Activated T-helper 2 cell treated with anti-CD3 and anti-CD28 coated beads, Interferon-gamma antibody, Interleukin-2, Interleukin-4, amounts not matched to agents 10 μg/mL and 5 μg/mL and 100 μg/mL, durations not matched to agents 14 hours and 24 hours and 36 hours (primary cell): ENCODE measurements around the gene ADGRB2. TPM values are rescaled to one million over a fixed set of nuclear protein-coding genes. Genes with fewer than 3 reads are reported as not detected.

Experiments
- DNase-seq: peaks from one replicate; pipeline ENCODE4 v3.0.0; 2021; ENCODE audit warnings: low spot score
- H3K27ac Mint-ChIP-seq: one replicate; pipeline ENCODE4 v1.8.0; 2021; ENCODE audit warnings: mixed read lengths
- H3K27me3 Mint-ChIP-seq: one replicate; pipeline ENCODE4 v1.8.0; 2021; ENCODE audit warnings: low read depth, mixed read lengths
- H3K36me3 Mint-ChIP-seq: one replicate; pipeline ENCODE4 v1.8.0; 2021; ENCODE audit warnings: low read depth, mixed read lengths
- H3K4me1 Mint-ChIP-seq: one replicate; pipeline ENCODE4 v1.8.0; 2021; ENCODE audit warnings: low read depth, mixed read lengths
- H3K4me3 Mint-ChIP-seq: one replicate; pipeline ENCODE4 v1.8.0; 2021; ENCODE audit warnings: low read depth, mild to moderate bottlenecking, moderate library complexity, mixed read lengths
- H3K9me3 Mint-ChIP-seq: one replicate; pipeline ENCODE4 v1.8.0; 2021; ENCODE audit warnings: mixed read lengths
- intact Hi-C: fragments of 100-400 bp; cut with micrococcal nuclease; formaldehyde crosslinking; loops from one replicate; pipeline ENCODE4 v1.15.1; 2023
- total RNA-seq: library from RNA; stranded (reverse); gene quantifications from 2 replicates; pipeline ENCODE4 v1.2.3, GENCODE V29; 2022

ADGRB2 gene
- total RNA-seq, 1 donor from 2014 or later: 5.4 TPM

DNA sequence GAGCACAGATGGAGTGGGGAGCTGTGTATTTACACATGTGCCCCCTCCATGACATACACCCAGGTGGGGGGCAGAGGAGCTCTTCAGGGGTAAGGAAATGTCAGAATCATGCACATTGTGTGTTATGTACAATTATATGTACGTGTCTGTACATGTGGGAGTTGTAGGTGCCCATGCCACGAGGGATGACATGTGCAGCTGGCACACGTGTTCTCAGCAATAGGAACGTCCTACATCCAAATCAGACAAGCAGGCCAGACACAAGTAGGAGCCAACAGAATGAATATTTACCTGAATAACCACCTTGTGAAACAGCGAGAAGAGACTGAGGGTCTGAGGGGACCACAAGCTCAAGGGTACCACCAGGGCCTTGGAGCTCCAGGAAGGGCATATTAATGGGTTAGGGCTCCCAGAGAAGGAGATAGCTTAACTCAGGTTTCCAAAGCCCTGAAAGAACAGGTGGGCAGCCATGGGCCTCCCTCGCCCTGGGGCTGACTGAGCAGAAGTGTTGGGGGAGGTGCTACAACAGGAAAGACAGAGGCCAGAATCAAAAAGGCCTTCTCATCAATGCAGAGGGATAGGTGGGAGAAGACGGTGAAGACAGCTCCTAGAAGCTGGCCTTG, 63.6 kb downstream of the ADGRB2 start:
- Mint-ChIP-seq H3K36me3 (no peaks in the 10 kb centered on the region), H3K27me3 (peaks cover 13% of the 10 kb centered on the region), H3K9me3 (no peaks in the 10 kb centered on the region), H3K4me1 (peaks cover 19% of the 10 kb centered on the region), H3K4me3 (no peak overlapping the region), H3K27ac (no peak overlapping the region)
- intact Hi-C loops: no loop called here
- no peak for DNase-seq

DNA sequence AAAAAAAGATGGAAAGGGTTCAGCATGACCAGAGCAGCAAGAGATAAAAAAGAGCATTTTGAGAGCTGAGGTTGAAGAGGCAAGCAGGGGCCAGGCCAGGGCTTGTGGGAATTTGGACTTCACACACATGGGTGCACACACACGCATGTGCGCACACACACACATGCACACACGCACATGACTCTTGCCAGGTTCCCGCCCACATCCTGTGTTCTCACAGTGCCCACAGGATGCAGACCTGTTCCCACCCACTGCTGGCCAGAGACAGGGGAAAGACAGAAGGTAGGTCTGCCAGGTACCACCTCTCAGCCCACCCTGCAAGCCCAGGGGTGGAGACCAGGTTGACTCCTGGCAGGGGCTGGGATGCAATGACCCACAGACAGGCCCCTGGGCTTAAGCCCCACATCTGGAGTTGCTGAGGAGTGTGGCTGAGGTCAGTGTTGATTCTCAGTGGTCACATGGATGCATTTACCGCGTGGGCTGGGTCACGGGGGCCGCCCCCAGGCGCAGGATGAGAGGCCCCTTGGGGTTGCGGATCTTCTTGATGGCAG, 64.7 kb downstream of the ADGRB2 start:
- H3K36me3 Mint-ChIP-seq: no peaks in the 10 kb centered on the region
- no peak overlapping the region for H3K4me3 Mint-ChIP-seq
- DNase-seq: no peak
- H3K9me3 Mint-ChIP-seq: no peaks in the 10 kb centered on the region
- intact Hi-C loops: no loop called here
- peaks cover 8% of the 10 kb centered on the region for H3K27me3 Mint-ChIP-seq
- H3K27ac Mint-ChIP-seq: peak overlapping the region; percentile 25
- H3K4me1 Mint-ChIP-seq: peaks cover 8% of the 10 kb centered on the region

- Mint-ChIP-seq H3K4me3 (no peak overlapping the region), H3K27me3 (no peaks in the 10 kb centered on the region), H3K4me1 (peaks cover 7% of the 10 kb centered on the region), H3K36me3 (no peaks in the 10 kb centered on the region), H3K27ac (no peak overlapping the region), H3K9me3 (no peaks in the 10 kb centered on the region)
- no peak for DNase-seq
- intact Hi-C loops: no loop called here
Observed at GRCh38 chr1:31697369-31697984, 66.7 kb downstream of the ADGRB2 start.

GRCh38 chr1:31696242-31696641, 67.9 kb downstream of the ADGRB2 start:
- Mint-ChIP-seq H3K36me3 (no peaks in the 10 kb centered on the region), H3K27ac (no peak overlapping the region), H3K9me3 (no peaks in the 10 kb centered on the region), H3K27me3 (no peaks in the 10 kb centered on the region), H3K4me1 (peaks cover 7% of the 10 kb centered on the region), H3K4me3 (no peak overlapping the region)
- intact Hi-C loops: no loop called here
- no peak for DNase-seq

DNA sequence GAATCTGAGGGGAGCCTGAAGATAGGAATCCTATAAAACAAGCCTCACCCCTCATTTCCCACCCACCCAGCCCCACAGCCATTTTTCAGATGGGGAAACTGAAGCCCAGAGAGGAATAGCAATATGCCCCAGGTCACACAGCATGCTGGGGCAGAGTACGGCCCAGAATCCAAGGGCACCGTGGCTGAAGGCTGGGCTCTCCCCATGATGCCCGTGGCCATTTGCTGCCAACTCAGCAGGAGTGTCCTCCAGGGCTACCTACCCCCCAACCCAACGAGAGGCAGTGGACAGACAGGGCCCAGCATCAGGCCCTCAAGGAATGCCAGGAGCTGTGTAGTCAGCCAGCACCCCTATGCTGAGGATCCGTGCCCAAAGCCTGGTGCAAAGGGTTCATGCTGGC, 68.8 kb downstream of the ADGRB2 start:
- intact Hi-C loops: no loop called here
- no peak overlapping the region for H3K27ac Mint-ChIP-seq
- no peaks in the 10 kb centered on the region for H3K27me3 Mint-ChIP-seq
- H3K9me3 Mint-ChIP-seq: no peaks in the 10 kb centered on the region
- no peak for DNase-seq
- H3K4me1 Mint-ChIP-seq: peaks cover 7% of the 10 kb centered on the region
- no peaks in the 10 kb centered on the region for H3K36me3 Mint-ChIP-seq
- no peak overlapping the region for H3K4me3 Mint-ChIP-seq

DNA sequence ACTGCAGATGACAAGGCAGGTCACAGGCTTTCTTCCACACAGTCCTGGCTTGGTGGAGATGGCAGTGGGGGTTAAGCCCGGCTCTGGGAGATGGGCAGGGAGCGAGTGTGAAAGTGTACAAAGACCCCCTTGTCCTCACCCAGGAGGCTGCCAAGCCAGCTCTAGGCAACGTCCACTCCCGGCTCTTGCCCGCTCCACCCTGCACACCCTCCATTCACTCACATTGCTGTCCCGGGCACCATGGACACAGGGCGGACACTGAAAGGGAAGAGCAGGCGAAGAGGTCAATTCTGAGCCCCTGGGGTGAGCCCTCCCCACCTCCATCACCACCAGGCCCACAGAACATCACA, 69.2 kb downstream of the ADGRB2 start:
- Mint-ChIP-seq H3K27me3 (no peaks in the 10 kb centered on the region), H3K9me3 (no peaks in the 10 kb centered on the region), H3K4me1 (peaks cover 7% of the 10 kb centered on the region), H3K4me3 (no peak overlapping the region), H3K27ac (no peak overlapping the region), H3K36me3 (no peaks in the 10 kb centered on the region)
- DNase-seq: no peak
- intact Hi-C loops: no loop called here

DNA sequence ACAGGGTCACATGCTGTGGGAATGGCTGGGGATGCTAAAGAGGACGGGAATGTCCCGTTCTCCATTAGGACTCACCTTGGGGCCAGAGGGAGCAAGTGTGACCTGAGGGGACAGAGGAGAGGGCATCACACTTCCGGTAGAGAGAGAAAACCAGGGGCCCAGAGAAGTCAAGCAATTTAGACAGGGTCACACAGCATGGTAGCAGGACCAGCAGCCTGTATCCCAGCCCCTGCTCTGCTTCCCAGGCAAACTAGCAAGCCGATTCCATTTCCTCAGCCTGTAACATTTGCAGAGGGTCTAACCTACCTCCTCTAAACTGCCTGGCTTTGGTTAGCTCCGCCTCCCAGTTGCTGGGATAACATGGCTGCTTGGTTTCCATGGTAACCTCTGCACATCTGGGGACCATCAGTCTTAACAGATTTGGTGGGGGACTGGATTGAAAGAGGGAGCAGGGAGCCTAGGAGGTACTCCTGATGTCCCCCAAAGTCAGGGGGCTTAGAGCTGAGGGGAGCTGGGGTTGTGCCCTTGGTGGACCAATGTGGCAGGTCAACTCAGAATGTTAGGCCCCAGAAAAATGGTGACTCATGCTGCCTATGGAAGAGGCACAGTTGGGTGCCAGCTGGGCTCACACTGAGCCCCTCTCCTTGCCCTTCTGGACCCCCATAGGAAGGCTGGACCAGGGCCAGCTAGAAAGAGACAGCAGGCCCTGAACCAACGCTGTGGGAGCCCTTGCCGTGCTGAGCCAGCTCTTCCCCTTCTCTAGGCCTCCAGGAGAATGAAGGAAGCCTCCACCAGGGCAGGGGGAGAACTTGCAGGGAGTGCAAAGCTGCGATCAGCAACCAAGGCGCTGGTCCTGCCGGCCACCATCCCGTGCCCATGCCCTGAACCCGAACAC, 69.8 kb downstream of the ADGRB2 start:
- intact Hi-C loops: no loop called here
- no peak overlapping the region for H3K4me3 Mint-ChIP-seq
- no peaks in the 10 kb centered on the region for H3K27me3 Mint-ChIP-seq
- no peaks in the 10 kb centered on the region for H3K36me3 Mint-ChIP-seq
- no peak overlapping the region for H3K27ac Mint-ChIP-seq
- no peaks in the 10 kb centered on the region for H3K9me3 Mint-ChIP-seq
- peaks cover 4% of the 10 kb centered on the region for H3K4me1 Mint-ChIP-seq
- DNase-seq: no peak

GRCh38 chr1:31693231-31693630, 70.9 kb downstream of the ADGRB2 start:
- no peak overlapping the region for H3K4me3 Mint-ChIP-seq
- H3K9me3 Mint-ChIP-seq: no peaks in the 10 kb centered on the region
- H3K27ac Mint-ChIP-seq: no peak overlapping the region
- intact Hi-C loops: no loop called here
- DNase-seq: no peak
- no peaks in the 10 kb centered on the region for H3K36me3 Mint-ChIP-seq
- no peaks in the 10 kb centered on the region for H3K4me1 Mint-ChIP-seq
- no peaks in the 10 kb centered on the region for H3K27me3 Mint-ChIP-seq

DNA sequence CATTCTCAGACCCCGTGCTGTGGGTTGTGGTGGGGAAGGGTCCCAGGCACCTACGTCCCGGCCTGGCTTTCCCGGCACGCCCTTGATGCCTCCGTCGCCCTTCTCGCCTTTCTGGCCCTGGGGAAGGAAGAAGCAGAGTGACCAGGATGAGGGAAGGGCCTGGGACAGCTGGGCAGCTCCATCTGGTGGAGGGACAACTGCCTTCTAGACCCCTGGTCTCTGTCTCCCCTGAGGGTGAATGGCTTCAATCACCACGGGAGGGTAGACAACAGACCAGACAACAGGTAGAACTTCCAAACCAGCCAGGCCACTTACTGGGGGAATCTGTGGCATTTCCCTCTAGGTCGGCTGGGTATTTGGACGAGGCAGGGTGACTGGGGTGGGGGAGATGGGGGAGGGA, 72.2 kb downstream of the ADGRB2 start:
- intact Hi-C loops: no loop called here
- H3K27me3 Mint-ChIP-seq: no peaks in the 10 kb centered on the region
- H3K27ac Mint-ChIP-seq: no peak overlapping the region
- H3K36me3 Mint-ChIP-seq: no peaks in the 10 kb centered on the region
- no peaks in the 10 kb centered on the region for H3K9me3 Mint-ChIP-seq
- DNase-seq: no peak
- H3K4me3 Mint-ChIP-seq: no peak overlapping the region
- no peaks in the 10 kb centered on the region for H3K4me1 Mint-ChIP-seq

GRCh38 chr1:31691446-31691845, 72.7 kb downstream of the ADGRB2 start:
- intact Hi-C loops: no loop called here
- H3K4me3 Mint-ChIP-seq: no peak overlapping the region

DNA sequence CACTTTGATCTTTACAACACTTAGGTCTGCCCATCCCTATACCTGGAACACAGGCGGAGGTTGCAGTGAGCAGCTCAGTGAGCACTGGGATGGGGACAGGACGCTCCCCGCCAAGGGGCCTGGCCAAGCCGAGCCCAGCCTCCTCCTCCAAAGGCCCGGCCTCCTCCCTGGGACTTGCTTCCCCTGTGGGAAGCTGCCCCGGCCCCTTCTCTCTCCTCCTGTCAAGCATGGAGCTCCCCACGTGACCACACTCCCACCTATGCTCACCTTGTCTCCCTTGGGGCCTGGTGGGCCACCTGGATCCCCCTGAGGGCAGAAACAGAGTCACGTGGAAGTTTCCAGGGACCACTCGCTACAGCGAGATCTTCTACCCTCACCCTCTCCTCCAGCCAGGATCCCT, 73.2 kb downstream of the ADGRB2 start:
- Mint-ChIP-seq H3K36me3 (no peaks in the 10 kb centered on the region), H3K4me3 (no peak overlapping the region), H3K9me3 (no peaks in the 10 kb centered on the region), H3K27me3 (no peaks in the 10 kb centered on the region), H3K4me1 (no peaks in the 10 kb centered on the region), H3K27ac (no peak overlapping the region)
- DNase-seq: no peak
- intact Hi-C loops: no loop called here

More at GRCh38 chr1:31691446-31691845, 72.7 kb downstream of the ADGRB2 start:
- no peak for DNase-seq
- no peaks in the 10 kb centered on the region for H3K4me1 Mint-ChIP-seq
- no peaks in the 10 kb centered on the region for H3K27me3 Mint-ChIP-seq
- no peaks in the 10 kb centered on the region for H3K9me3 Mint-ChIP-seq
- no peak overlapping the region for H3K27ac Mint-ChIP-seq
- H3K36me3 Mint-ChIP-seq: no peaks in the 10 kb centered on the region

DNA sequence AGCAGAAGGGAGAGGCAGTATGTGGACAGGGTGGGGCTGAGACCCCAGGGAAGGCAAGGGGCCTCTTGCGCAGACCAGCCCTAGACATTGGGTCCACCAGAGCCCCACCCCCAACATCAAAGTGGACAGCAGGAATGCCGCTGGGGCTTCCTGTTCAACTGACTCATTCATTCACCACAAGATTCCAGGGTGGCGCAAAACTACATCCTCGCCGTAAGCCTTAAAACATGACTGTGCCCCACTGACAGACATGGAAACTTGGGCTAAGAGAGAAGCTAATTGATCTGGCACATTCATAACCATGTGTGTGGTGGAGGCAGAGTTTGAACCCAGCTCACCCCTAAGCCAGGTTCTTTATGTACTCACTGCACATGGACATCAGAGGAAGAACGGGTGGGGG, 74.3 kb downstream of the ADGRB2 start:
- Mint-ChIP-seq H3K27me3 (no peaks in the 10 kb centered on the region), H3K27ac (no peak overlapping the region), H3K4me3 (no peak overlapping the region), H3K36me3 (no peaks in the 10 kb centered on the region), H3K4me1 (no peaks in the 10 kb centered on the region), H3K9me3 (no peaks in the 10 kb centered on the region)
- intact Hi-C loops: no loop called here
- DNase-seq: no peak

- H3K4me3 Mint-ChIP-seq: no peak overlapping the region
- no peaks in the 10 kb centered on the region for H3K27me3 Mint-ChIP-seq
Observed at GRCh38 chr1:31689379-31689778, 74.8 kb downstream of the ADGRB2 start.

More at GRCh38 chr1:31689379-31689778, 74.8 kb downstream of the ADGRB2 start:
- intact Hi-C loops: no loop called here
- Mint-ChIP-seq H3K4me1 (no peaks in the 10 kb centered on the region), H3K27ac (no peak overlapping the region), H3K36me3 (no peaks in the 10 kb centered on the region), H3K9me3 (no peaks in the 10 kb centered on the region)
- no peak for DNase-seq
